HEK293 (cell line): ENCODE measurements around the gene PARD3B.

Experiments
- BCL6B ChIP-seq: fragments of 450-650 bp; formaldehyde crosslinking; IDR thresholded peaks from 2 replicates; pipeline ENCODE4 v1.5.1; 2017; ENCODE audit warnings: missing biosample characterization, missing genetic modification characterization
- CTCF ChIP-seq: fragments of 450-650 bp; formaldehyde crosslinking; IDR thresholded peaks from 2 replicates; pipeline ENCODE4 v1.5.1; 2016; ENCODE audit warnings: missing biosample characterization, missing genetic modification characterization
- HOXA7 ChIP-seq: sonication (generic); formaldehyde crosslinking; IDR thresholded peaks from 2 replicates; pipeline ENCODE4 v1.8.1; 2022; ENCODE audit warnings: missing genetic modification reagents, borderline replicate concordance
- HOXD13 ChIP-seq: sonication (generic); formaldehyde crosslinking; IDR thresholded peaks from 2 replicates; pipeline ENCODE4 v1.8.0; 2022; ENCODE audit warnings: missing genetic modification reagents, borderline replicate concordance
- MZF1 ChIP-seq: fragments of 450-650 bp; formaldehyde crosslinking; IDR thresholded peaks from 2 replicates; pipeline ENCODE4 v1.5.1; 2017; ENCODE audit warnings: missing biosample characterization, missing genetic modification characterization, borderline replicate concordance
- OSR2 ChIP-seq: fragments of 450-650 bp; formaldehyde crosslinking; IDR thresholded peaks from 2 replicates; pipeline ENCODE4 v1.5.1; 2016; ENCODE audit warnings: missing biosample characterization, missing genetic modification characterization
- SALL2 ChIP-seq: fragments of 450-650 bp; formaldehyde crosslinking; IDR thresholded peaks from 2 replicates; pipeline ENCODE4 v1.5.0; 2017; ENCODE audit warnings: missing biosample characterization, mild to moderate bottlenecking, missing genetic modification characterization, borderline replicate concordance
- SP7 ChIP-seq: fragments of 450-650 bp; formaldehyde crosslinking; IDR thresholded peaks from 2 replicates; pipeline ENCODE4 v1.5.1; 2016; ENCODE audit warnings: missing biosample characterization, missing genetic modification characterization
- TSHZ1 ChIP-seq: fragments of 450-650 bp; formaldehyde crosslinking; IDR thresholded peaks from 2 replicates; pipeline ENCODE4 v1.5.1; 2016; ENCODE audit warnings: missing biosample characterization, missing genetic modification characterization, borderline replicate concordance
- ZBTB17 ChIP-seq: fragments of 450-650 bp; formaldehyde crosslinking; IDR thresholded peaks from 2 replicates; pipeline ENCODE4 v1.5.1; 2016; ENCODE audit warnings: missing biosample characterization, missing genetic modification characterization
- ZBTB48 ChIP-seq: fragments of 450-650 bp; formaldehyde crosslinking; IDR thresholded peaks from 2 replicates; pipeline ENCODE4 v1.5.1; 2016; ENCODE audit warnings: missing biosample characterization, missing genetic modification characterization
- ZBTB49 ChIP-seq: fragments of 450-650 bp; formaldehyde crosslinking; IDR thresholded peaks from 2 replicates; pipeline ENCODE4 v1.5.1; 2016; ENCODE audit warnings: missing biosample characterization, missing genetic modification characterization, low read depth
- ZFP3 ChIP-seq: fragments of 450-650 bp; formaldehyde crosslinking; IDR thresholded peaks from 2 replicates; pipeline ENCODE4 v1.5.1; 2016; ENCODE audit warnings: low read depth, missing biosample characterization, missing genetic modification characterization
- ZNF10 ChIP-seq: fragments of 450-650 bp; formaldehyde crosslinking; IDR thresholded peaks from 2 replicates; pipeline ENCODE4 v1.5.1; 2017; ENCODE audit warnings: missing biosample characterization, missing genetic modification characterization
- ZNF112 ChIP-seq: fragments of 450-650 bp; formaldehyde crosslinking; IDR thresholded peaks from 2 replicates; pipeline ENCODE4 v1.5.0; 2017; ENCODE audit warnings: missing biosample characterization, missing genetic modification characterization
- ZNF114 ChIP-seq: fragments of 450-650 bp; formaldehyde crosslinking; IDR thresholded peaks from 2 replicates; pipeline ENCODE4 v1.5.0; 2017; ENCODE audit warnings: missing biosample characterization, missing genetic modification characterization
- ZNF133 ChIP-seq: fragments of 450-650 bp; formaldehyde crosslinking; IDR thresholded peaks from 2 replicates; pipeline ENCODE4 v1.5.1; 2016; ENCODE audit warnings: missing biosample characterization, missing genetic modification characterization
- ZNF2 ChIP-seq: fragments of 450-650 bp; formaldehyde crosslinking; IDR thresholded peaks from 2 replicates; pipeline ENCODE4 v1.5.1; 2016; ENCODE audit warnings: missing biosample characterization, missing genetic modification characterization
- ZNF202 ChIP-seq: fragments of 450-650 bp; formaldehyde crosslinking; IDR thresholded peaks from 2 replicates; pipeline ENCODE4 v1.5.1; 2016; ENCODE audit warnings: missing biosample characterization, missing genetic modification characterization, borderline replicate concordance
- ZNF221 ChIP-seq: fragments of 450-650 bp; formaldehyde crosslinking; IDR thresholded peaks from 2 replicates; pipeline ENCODE4 v1.5.1; 2017; ENCODE audit warnings: missing biosample characterization, missing genetic modification characterization, borderline replicate concordance
- ZNF23 ChIP-seq: fragments of 450-650 bp; formaldehyde crosslinking; IDR thresholded peaks from 2 replicates; pipeline ENCODE4 v1.5.1; 2016; ENCODE audit warnings: missing biosample characterization, missing genetic modification characterization, borderline replicate concordance
- ZNF248 ChIP-seq: fragments of 450-650 bp; formaldehyde crosslinking; IDR thresholded peaks from 2 replicates; pipeline ENCODE4 v1.5.1; 2017; ENCODE audit warnings: missing biosample characterization, missing genetic modification characterization
- ZNF302 ChIP-seq: fragments of 450-650 bp; formaldehyde crosslinking; IDR thresholded peaks from 2 replicates; pipeline ENCODE4 v1.5.1; 2016; ENCODE audit warnings: missing biosample characterization, missing genetic modification characterization, low read depth
- ZNF510 ChIP-seq: fragments of 450-650 bp; formaldehyde crosslinking; IDR thresholded peaks from 2 replicates; pipeline ENCODE4 v1.5.1; 2018; ENCODE audit warnings: mild to moderate bottlenecking, missing genetic modification characterization, missing biosample characterization; ENCODE audit not compliant: insufficient replicate concordance
- ZNF639 ChIP-seq: fragments of 450-650 bp; formaldehyde crosslinking; IDR thresholded peaks from 2 replicates; pipeline ENCODE4 v1.5.1; 2016; ENCODE audit warnings: missing biosample characterization, missing genetic modification characterization
- ZNF658 ChIP-seq: fragments of 450-650 bp; formaldehyde crosslinking; IDR thresholded peaks from 2 replicates; pipeline ENCODE4; 2016; ENCODE audit warnings: missing biosample characterization, missing genetic modification characterization
- ZNF664 ChIP-seq: fragments of 450-650 bp; formaldehyde crosslinking; IDR thresholded peaks from 2 replicates; pipeline ENCODE4 v1.5.1; 2016; ENCODE audit warnings: missing biosample characterization, missing genetic modification characterization
- ZNF830 ChIP-seq: fragments of 450-650 bp; IDR thresholded peaks from 2 replicates; pipeline ENCODE4 v1.5.0; 2018; ENCODE audit warnings: missing biosample characterization, missing genetic modification characterization, low read depth, mild to moderate bottlenecking, moderate library complexity
- ZNF837 ChIP-seq: fragments of 450-650 bp; formaldehyde crosslinking; IDR thresholded peaks from 2 replicates; pipeline ENCODE4 v1.5.1; 2016; ENCODE audit warnings: missing biosample characterization, missing genetic modification characterization
- ZNF843 ChIP-seq: fragments of 450-650 bp; formaldehyde crosslinking; IDR thresholded peaks from 2 replicates; pipeline ENCODE4 v1.5.1; 2016; ENCODE audit warnings: missing biosample characterization, missing genetic modification characterization
- ZXDB ChIP-seq: fragments of 450-650 bp; formaldehyde crosslinking; IDR thresholded peaks from 2 replicates; pipeline ENCODE4 v1.5.1; 2016; ENCODE audit warnings: missing biosample characterization, missing genetic modification characterization

PARD3B gene

GRCh38 chr2:204510709-204511420 lies 34.4 kb upstream of the PARD3B start (continued):
- TF ChIP-seq TSHZ1 (tag by site-specific recombination): 0 out of 2 replicates have a peak, but pooled peaks have one; percentile 27
- no peak for TF ChIP-seq ZNF23
- no peak for TF ChIP-seq ZNF830 (tag by site-specific recombination)
- TF ChIP-seq ZNF133 (tag by site-specific recombination): no peak
- TF ChIP-seq SP7 (tag by site-specific recombination): no peak
- no peak for TF ChIP-seq SALL2 (tag by site-specific recombination)
- no peak for TF ChIP-seq ZNF202 (tag by site-specific recombination)
- no peak for TF ChIP-seq ZFP3 (tag by site-specific recombination)
- TF ChIP-seq ZNF664 (tag by site-specific recombination): 0 out of 2 replicates have a peak, but pooled peaks have one; percentile 23
- TF ChIP-seq ZBTB49 (tag by site-specific recombination): no peak
- no peak for TF ChIP-seq ZBTB48 (tag by site-specific recombination)
- TF ChIP-seq MZF1 (tag by site-specific recombination): no peak
- no peak for TF ChIP-seq CTCF (tag by site-specific recombination)
- no peak for TF ChIP-seq ZNF658 (tag by site-specific recombination)
- no peak for TF ChIP-seq ZNF510 (tag by site-specific recombination)
- TF ChIP-seq ZNF112: no peak
- TF ChIP-seq ZNF302 (tag by site-specific recombination): no peak
- TF ChIP-seq HOXA7: no peak
- TF ChIP-seq ZBTB17 (tag by site-specific recombination): peak; percentile 36; the same call in 1 of the 2 replicates
- TF ChIP-seq ZNF10 (tag by site-specific recombination): 0 out of 2 replicates have a peak, but pooled peaks have one; percentile 46
- peak; percentile 89 for TF ChIP-seq OSR2 (tag by site-specific recombination)
- TF ChIP-seq BCL6B (tag by site-specific recombination): peak; percentile 76
- TF ChIP-seq ZNF114 (tag by site-specific recombination): no peak
- TF ChIP-seq ZNF221 (tag by site-specific recombination): no peak
- TF ChIP-seq ZNF837: no peak
- TF ChIP-seq ZNF2 (tag by site-specific recombination): peak; percentile 33; the same call in 1 of the 2 replicates
- no peak for TF ChIP-seq ZNF248
- no peak for TF ChIP-seq ZNF639 (tag by site-specific recombination)
- TF ChIP-seq ZNF843 (tag by site-specific recombination): peak; percentile 96
- TF ChIP-seq HOXD13 (CRISPR knock-in tag): no peak
- TF ChIP-seq ZXDB (tag by site-specific recombination): peak; percentile 54; the same call in 1 of the 2 replicates
